LNCAP (cell line): ENCODE measurements around the gene STRBP.

ENCODE experiments used
- CTCF ChIP-seq: fragments of 450-650 bp; IDR thresholded peaks from 2 replicates; pipeline ENCODE4 v1.5.1; 2017; ENCODE audit warnings: mild to moderate bottlenecking

The STRBP gene

GRCh38 chr9:123268465-123269259, at the start of gene STRBP:
STRBP (minus strand) TSS chr9:123268586; CDS start chr9:123184134, 84,452 bp downstream.
- 0 out of 2 replicates have a peak, but pooled peaks have one; percentile 23 for TF ChIP-seq CTCF

GRCh38 chr9:123316053-123316718, 47.8 kb upstream of the STRBP start:
- TF ChIP-seq CTCF: no peak

- no peak for TF ChIP-seq CTCF
Measured at GRCh38 chr9:123315635-123316034, 47.2 kb upstream of the STRBP start.

- TF ChIP-seq CTCF: no peak
Measured at GRCh38 chr9:123314617-123315016, 46.2 kb upstream of the STRBP start.

- TF ChIP-seq CTCF: no peak
Measured at GRCh38 chr9:123312306-123312877, 44.0 kb upstream of the STRBP start.

- no peak for TF ChIP-seq CTCF
Measured at GRCh38 chr9:123311250-123311752, 42.9 kb upstream of the STRBP start.

GRCh38 chr9:123310551-123311249, 42.3 kb upstream of the STRBP start:
- no peak for TF ChIP-seq CTCF
